H1 (cell line): ENCODE data around the gene LGI4. TPM values are rescaled to one million over a fixed set of nuclear protein-coding genes. Genes with fewer than 3 reads are reported as not detected.

Source experiments
- ATF2 ChIP-seq: IDR thresholded peaks from 2 replicates; pipeline ENCODE4 v1.6.1; 2012; ENCODE audit warnings: low read length, inconsistent platforms
- ATF3 ChIP-seq: IDR thresholded peaks from 2 replicates; pipeline ENCODE4 v1.6.1; 2011; ENCODE audit warnings: low read depth, mild to moderate bottlenecking, low read length; ENCODE audit not compliant: insufficient read depth
- BACH1 ChIP-seq: IDR thresholded peaks from 2 replicates; pipeline ENCODE4 v1.6.1; 2012; ENCODE audit warnings: low read length, improper control_type of control experiment
- CBX5 ChIP-seq: fragments of 300-800, 300-1000 bp; sonication (generic); IDR thresholded peaks from 2 replicates; pipeline ENCODE4 v1.7.1; 2016; ENCODE audit warnings: antibody characterized with exemption, low read length, low read depth
- CBX8 ChIP-seq: fragments of 300-800, 300-1000 bp; sonication (generic); IDR thresholded peaks from 2 replicates; pipeline ENCODE4 v1.7.1; 2016; ENCODE audit warnings: low read depth, low read length, borderline replicate concordance
- CHD2 ChIP-seq: IDR thresholded peaks from 2 replicates; pipeline ENCODE4 v1.6.1; 2012; ENCODE audit warnings: low read length, improper control_type of control experiment
- CREB1 ChIP-seq: IDR thresholded peaks from 2 replicates; pipeline ENCODE4 v1.6.1; 2012; ENCODE audit warnings: inconsistent platforms
- FOSL1 ChIP-seq: IDR thresholded peaks from 2 replicates; pipeline ENCODE4 v1.6.1; 2011; ENCODE audit warnings: mild to moderate bottlenecking, low read depth, low read length, moderate library complexity; ENCODE audit not compliant: insufficient read depth
- GTF2F1 ChIP-seq: IDR thresholded peaks from 2 replicates; pipeline ENCODE4 v1.6.1; 2012; ENCODE audit warnings: low read depth, low read length, improper control_type of control experiment, borderline replicate concordance
- HDAC2 ChIP-seq, 2 experiments: fragments of 300-600 bp in 1 of 2; sonication (generic) in 1 of 2; IDR thresholded peaks; 2 replicates each; pipeline ENCODE4 v1.6.1; 2011 to 2012; ENCODE audit warnings: low read depth in 2 of 2, low read length in 2 of 2, mild to moderate bottlenecking in 2 of 2, moderate library complexity in 2 of 2, borderline replicate concordance in 1 of 2, inconsistent platforms in 1 of 2
- JUND ChIP-seq: IDR thresholded peaks from 2 replicates; pipeline ENCODE4 v1.6.1; 2011; ENCODE audit warnings: mild to moderate bottlenecking, improper control_type of control experiment, low read length
- KDM4A ChIP-seq: IDR thresholded peaks from one replicate; pipeline ENCODE4 v1.7.1; 2012; ENCODE audit warnings: low read depth, mild to moderate bottlenecking, moderate library complexity, low read length, inconsistent platforms; ENCODE audit not compliant: severe bottlenecking
- NANOG ChIP-seq: IDR thresholded peaks from 2 replicates; pipeline ENCODE4 v1.6.1; 2011; ENCODE audit warnings: low read length, low read depth, mild to moderate bottlenecking, inconsistent platforms; ENCODE audit not compliant: insufficient read depth, poor library complexity, severe bottlenecking
- POLR2A ChIP-seq, 2 experiments: IDR thresholded peaks; 1 replicate in 1 of 2; 2 replicates in 1 of 2; pipeline ENCODE4 v1.6.1; 2011; ENCODE audit warnings: low read depth in 2 of 2, low read length in 2 of 2, mild to moderate bottlenecking in 2 of 2; ENCODE audit errors: control extremely low read depth in 1 of 2
- POU5F1 ChIP-seq: IDR thresholded peaks from 2 replicates; pipeline ENCODE4 v1.6.1; 2011; ENCODE audit warnings: low read depth, mild to moderate bottlenecking, low read length, moderate library complexity
- RBBP5 ChIP-seq: IDR thresholded peaks from 2 replicates; pipeline ENCODE4 v1.7.1; 2012; ENCODE audit warnings: low read depth, mild to moderate bottlenecking, inconsistent platforms, low read length, moderate library complexity, borderline replicate concordance
- SAP30 ChIP-seq: fragments of 300-600 bp; sonication (generic); IDR thresholded peaks from 2 replicates; pipeline ENCODE4 v1.7.1; 2012; ENCODE audit warnings: low read length, moderate library complexity, mild to moderate bottlenecking, inconsistent platforms; ENCODE audit not compliant: insufficient read depth, insufficient replicate concordance
- SIRT6 ChIP-seq: IDR thresholded peaks from one replicate; pipeline ENCODE4 v1.7.1; 2012; ENCODE audit warnings: low read length, inconsistent platforms
- SP1 ChIP-seq: IDR thresholded peaks from 2 replicates; pipeline ENCODE4 v1.6.1; 2011; ENCODE audit warnings: low read depth, low read length
- TAF1 ChIP-seq: IDR thresholded peaks from 2 replicates; pipeline ENCODE4 v1.6.1; 2011; ENCODE audit warnings: mild to moderate bottlenecking, low read depth, low read length
- TAF7 ChIP-seq: optimal IDR thresholded peaks from 2 replicates; pipeline ENCODE3; 2011; ENCODE audit warnings: low read depth, mild to moderate bottlenecking, inconsistent platforms, low read length, moderate library complexity, borderline replicate concordance
- TCF12 ChIP-seq: IDR thresholded peaks from 2 replicates; pipeline ENCODE4 v1.6.1; 2011; ENCODE audit warnings: low read depth, mild to moderate bottlenecking, low read length
- polyA plus RNA-seq, 7 experiments: library from polyadenylated mRNA; depleted of rRNA in 3 of 7; stranded (reverse) in 5 of 7; unstranded in 2 of 7; fragments of >200 nt in 5 of 7; fragments of 200-250 nt in 2 of 7; gene quantifications; 1 replicate in 5 of 7; 2 replicates in 1 of 7; 4 replicates in 1 of 7; pipeline versions ENCODE4 v1.2.1 to v1.2.3, GENCODE V29; 2011 to 2013; ENCODE audit warnings: missing spikeins in 2 of 7, mixed read lengths in 2 of 7
- total RNA-seq: library from RNA; stranded (reverse); fragmentation: NEBNext Ultra II Directional; extraction: Animal tissue kit (Norgen Biotek cat#: 25700); gene quantifications from 2 replicates; pipeline ENCODE4 v1.2.1, GENCODE V29; 2021

LGI4 gene
- total and polyA plus RNA-seq, 2 of the 8 experiments (the other 6 are each of a cell fraction or from before 2014, with no cell fraction given), result 2.0 to 8.2 TPM

GRCh38 chr19:35154525-35155406, 19.9 kb upstream of the LGI4 start, which contains the start of gene FXYD5 (continued):
- TF ChIP-seq ATF2 (no peak), TCF12 (no peak), KDM4A (peak; percentile 60), CREB1 (no peak), TAF7 (no peak), CBX5 (no peak), POU5F1 (no peak), GTF2F1 (no peak), SP1 (no peak), FOSL1 (no peak), RBBP5 (no peak; the same call in 1 of the 2 replicates), NANOG (no peak), JUND (no peak), BACH1 (no peak), SAP30 (peak; percentile 76), HDAC2 (IDR thresholded peaks at IDR 0.05; ENCODE audit: borderline replicate concordance in 1 of 2, low read depth in 2 of 2, low read length in 2 of 2) (no peak), CHD2 (no peak), SIRT6 (no peak), ATF3 (no peak), CBX8 (no peak), TAF1 (peak; percentile 12; the same call in 1 of the 2 replicates), POLR2A (IDR thresholded peaks at IDR 0.05; ENCODE audit: control extremely low read depth in 1 of 2, low read depth in 2 of 2, low read length in 2 of 2) (no peak)
